GM08714 (cell line): ENCODE results near the gene ADGRL3.

ENCODE experiments used
- H3K4me3 ChIP-seq: fragments of 200-500 bp; sonication (Bioruptor generic); 2 replicates; pipeline ENCODE4 v1.5.1; 2014; ENCODE audit warnings: mild to moderate bottlenecking, low read length, inconsistent platforms
- ZNF274 ChIP-seq: IDR thresholded peaks from 2 replicates; pipeline ENCODE4 v1.6.1; 2012; ENCODE audit warnings: mild to moderate bottlenecking, low read depth, low read length

The ADGRL3 gene

GRCh38 chr4:61995717-61996340, 795.7 kb downstream of the ADGRL3 start:
- no peak overlapping the region for H3K4me3 ChIP-seq
- no peak for TF ChIP-seq ZNF274

GRCh38 chr4:61996943-61997342, 796.8 kb downstream of the ADGRL3 start:
- H3K4me3 ChIP-seq: no peak overlapping the region
- no peak for TF ChIP-seq ZNF274

GRCh38 chr4:61997831-61998230, 797.7 kb downstream of the ADGRL3 start:
- H3K4me3 ChIP-seq: no peak overlapping the region
- no peak for TF ChIP-seq ZNF274

- no peak for TF ChIP-seq ZNF274
- H3K4me3 ChIP-seq: no peak overlapping the region
Observed at GRCh38 chr4:62003695-62004094, 803.6 kb downstream of the ADGRL3 start.

GRCh38 chr4:62004881-62005280, 804.8 kb downstream of the ADGRL3 start:
- no peak overlapping the region for H3K4me3 ChIP-seq
- no peak for TF ChIP-seq ZNF274

GRCh38 chr4:62006108-62006507, 806.0 kb downstream of the ADGRL3 start:
- no peak for TF ChIP-seq ZNF274
- H3K4me3 ChIP-seq: no peak overlapping the region

- H3K4me3 ChIP-seq: no peak overlapping the region
- no peak for TF ChIP-seq ZNF274
Observed at GRCh38 chr4:62015043-62015739, 815.1 kb downstream of the ADGRL3 start.

GRCh38 chr4:62018537-62018936, 818.4 kb downstream of the ADGRL3 start:
- TF ChIP-seq ZNF274: no peak
- no peak overlapping the region for H3K4me3 ChIP-seq

GRCh38 chr4:62023633-62024032, 823.5 kb downstream of the ADGRL3 start:
- no peak overlapping the region for H3K4me3 ChIP-seq
- TF ChIP-seq ZNF274: no peak

GRCh38 chr4:62028745-62029144, 828.6 kb downstream of the ADGRL3 start:
- no peak for TF ChIP-seq ZNF274
- H3K4me3 ChIP-seq: no peak overlapping the region

GRCh38 chr4:62030958-62031357, 830.8 kb downstream of the ADGRL3 start:
- no peak overlapping the region for H3K4me3 ChIP-seq
- TF ChIP-seq ZNF274: no peak

GRCh38 chr4:62037571-62037970, 837.4 kb downstream of the ADGRL3 start:
- no peak overlapping the region for H3K4me3 ChIP-seq
- no peak for TF ChIP-seq ZNF274

- no peak overlapping the region for H3K4me3 ChIP-seq
- no peak for TF ChIP-seq ZNF274
Observed at GRCh38 chr4:62051332-62051731, 851.2 kb downstream of the ADGRL3 start.

GRCh38 chr4:62053974-62054373, 853.8 kb downstream of the ADGRL3 start:
- no peak overlapping the region for H3K4me3 ChIP-seq
- TF ChIP-seq ZNF274: no peak

- no peak overlapping the region for H3K4me3 ChIP-seq
- TF ChIP-seq ZNF274: no peak
Observed at GRCh38 chr4:62057031-62057430, 856.9 kb downstream of the ADGRL3 start.
